ENCODE data around the gene SDHA. TPM values are rescaled to one million over a fixed set of nuclear protein-coding genes. Genes with fewer than 3 reads are reported as not detected.
A peak's percentile ranks its signal among the peaks of the same experiment; 100 is the strongest.

SDHA gene
- total and polyA plus RNA-seq, 2 donors (not counting 1 experiment from before 2014, with no cell fraction given) = 77.2 to 137 TPM

GRCh38 chr5:191949-192690, 26.0 kb upstream of the SDHA start:
- no peak overlapping the region for H3K27ac ChIP-seq (ENCODE audit: low read length in 2 of 2)
- CTCF ChIA-PET = interaction anchor here (1.1 kb wide), 1 partner anchor 234 kb away, joined by 3 read pairs; no protein-coding TSS in a partner anchor
- ATAC-seq (ENCODE audit: low read depth) = no peak

More at GRCh38 chr5:191949-192690, 26.0 kb upstream of the SDHA start:
- H4K20me1 ChIP-seq (ENCODE audit: control insufficient read depth, insufficient read depth, low read length, poor library complexity, severe bottlenecking) = no peaks in the 10 kb centered on the region
- peak overlapping the region; percentile 23 for H3K9ac ChIP-seq (ENCODE audit: low read length)
- H3K79me2 ChIP-seq (ENCODE audit: control insufficient read depth, insufficient read depth, low read length) = no peaks in the 10 kb centered on the region
- Mint-ChIP-seq H3K9me3 (ENCODE audit: insufficient read depth) (no peaks in the 10 kb centered on the region), H3K4me1 (peaks cover 21% of the 10 kb centered on the region), H3K27ac (no peak overlapping the region), H3K4me3 (no peak overlapping the region), H3K27me3 (peaks cover 12% of the 10 kb centered on the region)
- DNase-seq = no peak
- POLR2A ChIA-PET = no interaction called here
- 85% methylated on average over 39 of the region's 46 CpGs for WGBS (ENCODE audit: insufficient coverage)
- no peak for TF ChIP-seq EZH2 (IDR thresholded peaks at IDR 0.05; ENCODE audit: borderline replicate concordance, insufficient read depth, low read depth, low read length, poor library complexity, severe bottlenecking)
- no peak for TF ChIP-seq CTCF (IDR thresholded peaks at IDR 0.05)
- H3K4me3 ChIP-seq (ENCODE audit: control extremely low read depth in 1 of 5, extremely low read depth in 1 of 5, insufficient read depth in 1 of 5, low read depth in 2 of 5, low read length in 4 of 5) = no peak overlapping the region
- peak overlapping the region; percentile 75 for H3K4me2 ChIP-seq (replicated peaks; ENCODE audit: low read depth, low read length, poor library complexity, severe bottlenecking)
- intact Hi-C loops (cut with micrococcal nuclease) = no loop called here
- no peaks in the 10 kb centered on the region for H3K36me3 ChIP-seq (replicated peaks in 1 of 2; ENCODE audit: control extremely low read depth in 1 of 2, control insufficient read depth in 1 of 2, extremely low read depth in 1 of 2, insufficient read depth in 2 of 2, low read length in 1 of 2)
- H3K9me3 ChIP-seq (ENCODE audit: control extremely low read depth in 1 of 3, control insufficient read depth in 2 of 3, insufficient read depth in 1 of 3, low read length in 2 of 3) = no peaks in the 10 kb centered on the region
- peak overlapping the region; percentile 54 for H2AFZ ChIP-seq (ENCODE audit: insufficient read depth, low read depth, low read length, poor library complexity, severe bottlenecking)
- peaks cover 0 to 25% (median 2%) of the 10 kb centered on the region in 4 experiments for H3K27me3 ChIP-seq (replicated peaks in 1 of 4; ENCODE audit: control extremely low read depth in 1 of 4, control insufficient read depth in 3 of 4, insufficient read depth in 4 of 4, low read length in 3 of 4)
- H3K4me1 ChIP-seq (ENCODE audit: control insufficient read depth in 2 of 2, insufficient read depth in 2 of 2, low read length in 2 of 2) = peaks cover 16 to 19% of the 10 kb centered on the region in 2 donors

Measured in B cell (primary cell).